Pulmonary artery endothelial cell (primary cell): ENCODE measurements around the gene SELL. TPM values are rescaled to one million over a fixed set of nuclear protein-coding genes. Genes with fewer than 3 reads are reported as not detected.
"Not testable (repeated sequence)": the region's sequence is repeated elsewhere in the genome, so short reads cannot be mapped to it uniquely, and the experiment has no call there.

Experiments used
- DNase-seq: peaks from one replicate; pipeline ENCODE4 v3.0.0-alpha.2; 2011; ENCODE audit warnings: low read depth, low spot score
- total RNA-seq: library from RNA; depleted of rRNA; stranded (reverse); fragments of >200 nt; gene quantifications from 2 replicates; pipeline ENCODE4 v1.2.3, GENCODE V29; 2014

SELL gene
- total RNA-seq, 1 donor from 2014 or later = 1.5 TPM

DNA sequence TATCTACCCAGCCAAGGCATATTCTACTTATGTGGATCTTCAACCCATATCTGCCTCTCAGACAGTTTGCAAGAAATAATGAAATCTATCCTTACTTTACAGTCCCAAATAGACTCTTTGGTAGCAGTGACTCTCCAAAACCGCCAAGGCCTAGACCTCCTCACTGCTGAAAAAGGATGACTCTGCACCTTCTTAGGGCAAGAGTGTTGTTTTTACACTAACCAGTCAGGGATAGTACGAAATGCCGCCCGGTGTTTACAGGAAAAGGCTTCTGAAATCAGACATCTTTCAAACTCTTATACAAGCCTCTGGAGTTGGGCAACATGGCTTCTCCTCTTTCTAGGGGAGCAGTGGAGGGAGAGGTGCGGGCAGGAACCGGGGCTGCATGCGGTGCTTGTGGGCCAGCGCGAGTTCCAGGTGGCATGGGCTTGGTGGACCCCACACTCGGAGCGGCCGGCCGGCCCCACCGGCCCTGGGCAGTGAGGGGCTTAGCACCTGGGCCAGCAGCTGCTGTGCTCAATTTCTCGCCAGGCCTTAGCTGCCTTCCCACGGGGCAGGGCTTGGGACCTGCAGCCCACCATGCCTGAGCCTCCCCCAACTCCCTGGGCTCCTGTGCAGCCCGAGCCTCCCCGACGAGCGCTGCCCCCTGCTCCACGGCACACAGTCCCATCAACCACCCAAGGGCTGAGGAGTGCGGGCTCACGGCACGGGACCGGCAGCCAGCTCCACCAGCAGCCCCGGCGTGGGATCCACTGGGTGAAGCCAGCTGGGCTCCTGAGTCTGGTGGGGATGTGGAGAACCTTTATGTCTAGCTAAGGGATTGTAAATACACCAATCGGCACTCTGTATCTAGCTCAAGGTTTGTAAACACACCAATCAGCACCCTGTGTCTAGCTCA lies 43.5 kb downstream of the SELL start:
- not testable (repeated sequence) for DNase-seq

DNA sequence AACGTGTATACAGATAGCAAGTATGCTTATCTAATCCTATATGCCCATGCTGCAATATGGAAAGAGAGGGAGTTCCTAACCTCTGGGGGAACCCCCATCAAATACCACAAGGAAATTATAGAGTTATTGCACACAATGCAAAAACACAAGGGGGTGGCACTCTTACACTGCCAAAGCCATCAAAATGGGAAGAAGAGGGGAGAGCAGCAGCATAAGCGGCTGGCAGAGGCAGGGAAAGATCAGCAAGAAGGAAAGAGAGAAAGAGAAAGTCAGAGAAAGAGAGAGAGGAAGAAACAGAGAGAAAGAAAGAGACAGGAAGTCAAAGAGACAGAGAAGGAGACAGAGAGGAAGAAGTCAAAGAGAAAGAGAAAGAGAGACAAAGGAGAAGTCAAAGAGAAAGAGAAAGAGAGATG lies 44.2 kb downstream of the SELL start:
- not testable (repeated sequence) for DNase-seq

DNA sequence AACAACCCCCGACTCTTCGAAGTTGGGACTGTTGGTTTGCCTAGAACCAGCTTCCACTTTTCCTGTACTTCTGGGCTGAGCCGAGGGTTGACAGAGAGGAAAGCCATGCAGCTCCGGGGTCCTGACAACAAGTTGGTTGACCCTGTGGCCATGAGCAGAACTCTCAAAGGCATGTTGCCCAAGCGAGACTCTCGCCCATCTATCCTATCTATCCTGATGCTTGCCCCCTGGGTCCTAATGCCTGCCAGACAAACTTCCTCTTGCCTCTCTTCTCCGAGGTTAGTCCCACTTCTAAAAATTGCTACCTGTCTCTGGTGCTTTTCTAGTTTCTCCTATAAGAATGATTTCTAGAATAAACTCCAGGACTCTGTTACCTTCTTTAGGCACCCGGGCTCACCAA lies 48.7 kb downstream of the SELL start:
- not testable (repeated sequence) for DNase-seq

DNA sequence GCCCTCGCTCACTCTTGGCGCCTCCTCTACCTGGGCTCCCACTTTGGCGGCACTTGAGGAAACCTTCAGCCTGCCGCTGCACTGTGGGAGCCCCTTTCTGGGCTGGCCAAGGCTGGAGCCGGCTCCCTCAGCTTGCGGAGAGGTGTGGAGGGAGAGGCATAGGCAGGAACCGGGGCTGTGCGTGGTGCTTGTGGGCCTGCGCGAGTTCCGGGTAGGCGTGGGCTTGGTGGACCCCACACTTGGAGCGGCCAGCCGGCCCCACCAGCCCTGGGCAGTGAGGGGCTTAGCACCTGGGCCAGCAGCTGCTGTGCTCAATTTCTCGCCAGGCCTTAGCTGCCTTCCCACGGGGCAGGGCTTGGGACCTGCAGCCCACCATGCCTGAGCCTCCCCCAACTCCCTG lies 50.4 kb downstream of the SELL start:
- DNase-seq = not testable (repeated sequence)

DNA sequence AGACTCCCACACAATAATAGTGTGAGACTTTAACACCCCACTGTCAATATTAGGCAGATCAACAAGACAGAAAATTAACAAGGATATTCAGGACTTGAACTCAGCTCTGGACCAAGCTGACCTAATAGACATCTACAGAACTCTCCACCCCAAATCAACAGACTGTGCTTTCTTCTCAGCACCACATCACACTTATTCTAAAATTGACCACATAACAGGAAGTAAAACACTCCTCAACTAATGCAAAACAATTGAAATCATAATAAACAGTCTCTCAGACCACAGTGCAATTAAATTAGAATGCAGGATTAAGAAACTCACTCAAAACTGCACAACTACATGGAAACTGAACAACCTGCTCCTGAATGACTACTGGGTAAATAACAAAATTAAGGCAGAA lies 52.6 kb downstream of the SELL start:
- DNase-seq = not testable (repeated sequence)

DNA sequence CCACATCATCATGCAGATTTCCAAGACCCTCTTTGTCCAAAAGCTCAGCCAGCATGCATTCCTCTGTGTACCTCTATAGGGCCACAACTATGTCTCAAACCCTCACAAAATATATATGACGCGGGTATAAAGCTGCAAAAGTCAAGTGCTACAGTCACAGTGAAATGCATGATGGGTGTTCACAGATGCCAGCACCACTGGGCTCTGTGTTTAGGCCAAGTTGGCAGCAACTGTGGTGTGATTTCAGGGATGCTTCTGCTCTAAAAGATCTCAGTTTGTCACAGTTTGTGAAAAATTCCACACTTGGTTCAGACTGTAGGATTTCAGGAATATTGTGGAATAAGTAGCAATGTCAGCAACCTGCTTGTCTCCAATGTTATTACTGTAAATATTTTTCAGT lies 57.5 kb downstream of the SELL start:
- DNase-seq = no peak

DNA sequence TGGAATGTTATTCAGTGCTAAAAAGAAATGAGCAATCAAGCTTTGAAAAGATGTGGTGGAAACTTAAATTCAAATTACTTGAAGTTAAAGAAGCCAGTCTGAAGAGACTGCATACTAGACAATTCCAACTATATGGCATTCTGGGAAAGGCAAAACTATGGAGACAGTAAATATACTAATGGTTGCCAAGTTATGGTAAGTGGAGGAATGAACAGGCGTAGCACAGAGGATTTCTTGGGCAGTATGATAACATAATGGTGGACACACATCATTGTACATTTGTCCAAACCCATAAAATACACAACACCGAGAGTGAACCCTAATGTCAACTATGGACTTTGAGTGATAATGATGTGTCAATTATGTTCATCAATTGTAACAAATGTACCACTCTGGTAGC lies 60.4 kb downstream of the SELL start:
- DNase-seq = no peak

DNA sequence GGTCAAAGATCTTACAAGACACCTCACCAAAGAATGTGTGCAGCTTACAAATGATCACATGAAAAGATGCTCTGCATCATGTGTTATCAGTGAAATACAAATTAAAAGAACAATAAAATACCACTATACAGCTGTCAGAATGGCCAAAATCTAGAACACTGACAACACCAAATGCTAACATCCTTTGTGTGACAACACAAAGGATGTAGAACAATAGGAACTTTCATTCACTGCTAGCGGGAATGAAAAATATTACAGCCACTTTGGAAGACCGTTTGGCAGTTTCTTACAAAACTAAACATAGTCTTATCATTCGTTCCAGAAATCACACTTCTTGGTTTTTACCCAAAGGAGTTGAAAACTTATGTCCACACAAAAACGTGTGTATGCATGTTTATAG lies 60.9 kb downstream of the SELL start:
- DNase-seq = no peak

DNA sequence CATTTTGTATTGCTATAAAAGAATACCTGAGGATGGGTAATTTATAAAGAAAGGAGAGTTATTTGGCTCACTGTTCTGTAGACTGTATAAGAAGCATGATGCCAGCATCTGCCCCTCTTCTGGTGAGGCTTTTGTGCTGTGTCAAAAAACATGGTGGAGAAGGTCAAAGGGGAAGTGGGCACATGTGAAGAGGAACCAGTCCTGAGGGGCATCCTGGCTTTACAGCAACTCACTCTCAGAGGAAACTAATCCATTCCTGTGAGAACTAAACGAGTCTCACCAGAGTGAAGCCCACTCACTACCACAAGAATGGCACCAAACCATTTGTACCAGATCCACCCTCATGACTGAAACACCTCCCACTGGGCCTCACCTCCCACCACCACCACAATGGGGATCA lies 62.7 kb downstream of the SELL start:
- no peak for DNase-seq

DNA sequence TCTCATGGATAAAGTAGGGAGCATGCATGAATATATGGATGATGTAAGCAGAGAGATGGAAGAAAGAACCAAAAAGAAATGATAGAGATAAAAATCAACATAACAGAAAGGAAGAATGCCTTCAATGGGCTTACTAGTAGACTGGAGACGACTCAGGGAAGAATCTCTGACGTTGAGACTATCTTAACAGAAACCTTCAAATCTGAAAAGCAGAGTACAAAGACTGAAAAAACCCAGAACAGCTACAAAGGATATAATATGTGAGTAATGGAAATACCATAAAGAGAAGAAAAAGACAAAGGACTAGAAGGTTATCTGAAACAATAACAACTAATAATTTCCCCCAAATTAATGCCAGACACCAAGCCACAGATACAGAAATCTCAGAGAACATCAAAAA lies 63.2 kb downstream of the SELL start:
- DNase-seq = no peak

DNA sequence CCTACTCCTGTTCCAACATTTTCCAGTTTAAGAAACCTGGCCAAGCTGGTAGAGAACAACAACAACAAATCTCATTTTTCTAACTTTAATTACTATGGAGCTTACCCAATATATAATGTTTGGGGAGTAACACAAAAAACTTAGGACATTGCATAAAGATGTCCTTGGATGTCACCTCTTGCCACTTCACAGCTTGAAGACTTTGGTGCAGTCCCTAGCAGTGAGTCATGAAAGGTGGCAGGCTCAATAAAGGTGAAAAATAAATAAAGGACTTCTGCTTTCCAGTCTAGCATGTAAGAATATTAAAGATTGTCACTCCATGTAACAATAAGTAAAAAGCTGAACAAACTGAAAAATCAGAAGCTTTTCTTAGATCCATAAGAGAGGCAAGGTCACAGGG lies 63.9 kb downstream of the SELL start:
- no peak for DNase-seq

DNA sequence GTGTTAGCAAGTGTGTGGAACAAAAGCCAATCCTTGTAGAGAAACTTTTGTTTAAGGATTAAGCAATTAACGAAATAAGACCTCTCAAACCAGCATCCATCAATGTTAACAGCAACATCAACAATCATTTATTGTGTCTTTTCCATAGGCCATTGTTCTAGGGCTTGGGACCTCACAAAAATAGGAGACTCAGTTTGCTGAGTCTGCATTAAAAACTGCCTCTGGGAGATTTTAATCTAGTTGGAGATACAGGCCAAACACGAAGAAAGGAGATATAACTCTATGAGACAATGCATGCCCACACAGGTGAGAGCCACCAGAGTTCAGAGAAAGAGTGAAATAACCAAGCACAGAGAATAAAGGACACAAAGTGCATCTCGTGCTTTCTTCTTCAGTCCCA lies 67.1 kb downstream of the SELL start:
- DNase-seq = no peak

Other genes starting within 250 kb of the SELL start
- 8.8 and 11.2 TPM in 2 replicates for gene SLC19A2, start 225.7 kb downstream of the SELL start, total RNA-seq
- gene F5, start 125.1 kb downstream of the SELL start, total RNA-seq = 0.04 and 0.13 TPM in 2 replicates
- gene SELP, start 81.5 kb downstream of the SELL start, total RNA-seq = 1.8 and 3.3 TPM in 2 replicates
- 2.1 and 2.8 TPM in 2 replicates for gene SELE, start 22.5 kb upstream of the SELL start, total RNA-seq
- 8.2 and 8.6 TPM in 2 replicates for gene METTL18, start 83.3 kb upstream of the SELL start, total RNA-seq
- 5.7 and 8.7 TPM in 2 replicates for gene SCYL3, start 182.3 kb upstream of the SELL start, total RNA-seq